Stimulated activated CD8-positive, alpha-beta memory T cell treated with anti-CD3 and anti-CD28 coated beads, Interleukin-15, amount 100 ng/mL, for 1 hour (primary cell): Measurements from ENCODE around the gene MXRA8.
"Not testable (repeated sequence)": the region's sequence is repeated elsewhere in the genome, so short reads cannot be mapped to it uniquely, and the experiment has no call there.

ENCODE experiments used
- DNase-seq: peaks from one replicate; pipeline ENCODE4 v3.0.0-alpha.2; 2020; ENCODE audit warnings: low read depth

The MXRA8 gene, protein sequence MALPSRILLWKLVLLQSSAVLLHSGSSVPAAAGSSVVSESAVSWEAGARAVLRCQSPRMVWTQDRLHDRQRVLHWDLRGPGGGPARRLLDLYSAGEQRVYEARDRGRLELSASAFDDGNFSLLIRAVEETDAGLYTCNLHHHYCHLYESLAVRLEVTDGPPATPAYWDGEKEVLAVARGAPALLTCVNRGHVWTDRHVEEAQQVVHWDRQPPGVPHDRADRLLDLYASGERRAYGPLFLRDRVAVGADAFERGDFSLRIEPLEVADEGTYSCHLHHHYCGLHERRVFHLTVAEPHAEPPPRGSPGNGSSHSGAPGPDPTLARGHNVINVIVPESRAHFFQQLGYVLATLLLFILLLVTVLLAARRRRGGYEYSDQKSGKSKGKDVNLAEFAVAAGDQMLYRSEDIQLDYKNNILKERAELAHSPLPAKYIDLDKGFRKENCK

GRCh38 chr1:1358433-1359271 is at the start of gene MXRA8:
Gene MXRA8, minus strand, starts transcription at chr1:1358555. Its CDS starts 51 bp downstream, at chr1:1358504.
- no peak for DNase-seq

- no peak for DNase-seq
Observed at GRCh38 chr1:1407636-1408318, 49.4 kb upstream of the MXRA8 start.

- peak; percentile 89 for DNase-seq
Observed at GRCh38 chr1:1406821-1407635, 48.7 kb upstream of the MXRA8 start, which contains the start of gene MRPL20. Gene MRPL20, minus strand, starts transcription at chr1:1407293. Its CDS starts 76 bp downstream, at chr1:1407217.

GRCh38 chr1:1406101-1406820 is 47.9 kb upstream of the MXRA8 start:
- no peak for DNase-seq

- no peak for DNase-seq
Observed at GRCh38 chr1:1403653-1404052, 45.3 kb upstream of the MXRA8 start.

GRCh38 chr1:1402901-1403392 is 44.6 kb upstream of the MXRA8 start:
- DNase-seq = not testable (repeated sequence)

GRCh38 chr1:1402072-1402900 is 43.9 kb upstream of the MXRA8 start:
- DNase-seq = no peak

DNA sequence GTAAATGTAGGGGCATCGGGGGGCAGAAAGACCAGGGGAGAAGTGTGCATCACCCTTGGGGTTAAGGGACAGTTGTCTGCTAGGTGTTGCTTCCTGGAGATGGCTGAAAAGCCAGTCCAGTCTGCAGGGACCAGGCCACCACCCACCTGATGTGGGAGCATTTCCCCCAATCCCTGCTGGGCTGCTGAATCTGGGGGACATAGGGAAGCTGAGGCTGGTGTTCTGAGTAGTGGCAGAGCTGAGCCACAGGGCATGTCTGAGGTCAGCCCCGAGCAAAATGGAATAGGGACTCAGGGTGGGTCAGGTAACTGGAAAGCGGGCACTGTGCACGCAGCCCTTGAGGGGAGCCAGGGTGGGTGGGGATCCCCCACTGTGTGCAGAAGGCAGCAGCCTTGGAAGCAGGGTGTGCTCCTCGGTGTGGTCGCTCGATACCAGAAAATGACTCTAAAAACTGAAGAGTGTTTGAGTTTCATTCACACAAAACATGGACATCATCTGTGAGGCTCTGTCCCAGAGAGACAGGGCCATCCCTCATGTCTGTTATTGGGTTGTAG is 43.2 kb upstream of the MXRA8 start:
- no peak for DNase-seq

- no peak for DNase-seq
Observed at GRCh38 chr1:1400576-1401456, 42.5 kb upstream of the MXRA8 start.

GRCh38 chr1:1399872-1400575 is 41.7 kb upstream of the MXRA8 start:
- DNase-seq = no peak

DNA sequence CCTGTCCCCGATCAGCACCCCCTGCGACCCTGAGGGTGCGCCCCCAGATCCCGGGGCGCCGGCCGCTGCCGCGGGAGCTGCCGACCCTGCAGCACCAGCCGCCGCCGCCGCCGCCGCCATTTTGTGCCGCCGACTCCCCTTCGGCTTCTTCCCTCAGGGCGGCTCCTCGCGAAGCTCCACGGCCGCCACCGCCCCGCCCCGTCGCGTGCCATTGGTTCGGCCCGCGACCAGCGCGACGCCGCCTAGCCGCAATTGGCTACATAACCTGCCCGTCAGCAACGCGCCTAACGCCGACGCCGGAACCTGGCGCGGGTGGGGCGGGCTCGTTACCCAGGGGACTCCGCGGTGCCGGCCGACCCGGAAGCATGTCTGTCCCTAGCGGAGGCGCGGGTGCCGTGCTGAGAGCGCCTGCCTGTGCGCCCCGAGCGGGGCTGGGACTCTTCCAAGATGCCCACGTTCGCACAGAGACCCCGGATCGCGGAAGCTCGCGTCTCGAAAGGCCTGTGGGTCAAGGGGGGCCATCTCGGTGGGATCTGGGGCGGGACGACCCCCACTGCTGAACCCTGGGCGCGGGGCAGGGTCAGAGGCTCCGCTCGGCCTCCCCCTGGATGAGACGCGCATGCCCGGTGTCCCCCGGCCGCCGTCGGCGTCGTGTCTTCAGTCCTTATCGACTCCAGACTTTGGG is 41.0 kb upstream of the MXRA8 start, which contains the start of gene CCNL2:
Gene CCNL2 (minus strand): TSS at position 149 of the 685 bp plus-strand sequence. CDS start 29 bp downstream, at position 120.
- DNase-seq = peak; percentile 96

- no peak for DNase-seq
Observed at GRCh38 chr1:1398677-1399186, 40.4 kb upstream of the MXRA8 start.

GRCh38 chr1:1397839-1398523 is 39.6 kb upstream of the MXRA8 start:
- no peak for DNase-seq

DNA sequence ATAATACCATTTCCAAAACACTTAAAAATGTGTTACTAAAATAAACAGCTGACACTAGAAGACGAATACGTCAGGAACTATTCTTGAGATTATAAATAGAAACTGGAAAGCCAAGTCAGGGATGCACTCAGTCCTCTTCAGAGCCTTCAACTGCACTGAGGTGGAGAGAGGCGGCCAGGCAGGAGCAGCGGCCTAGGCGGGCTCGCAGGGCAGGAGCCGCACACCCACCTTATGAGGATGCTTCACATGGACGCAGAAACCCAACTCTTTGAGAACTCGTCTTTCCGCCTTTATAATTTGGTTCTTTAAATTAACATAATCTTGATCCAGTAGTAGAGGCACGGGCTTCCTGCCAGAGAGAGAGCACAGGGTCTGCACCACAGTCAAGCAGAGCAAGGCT is 36.8 kb upstream of the MXRA8 start:
- DNase-seq = no peak

DNA sequence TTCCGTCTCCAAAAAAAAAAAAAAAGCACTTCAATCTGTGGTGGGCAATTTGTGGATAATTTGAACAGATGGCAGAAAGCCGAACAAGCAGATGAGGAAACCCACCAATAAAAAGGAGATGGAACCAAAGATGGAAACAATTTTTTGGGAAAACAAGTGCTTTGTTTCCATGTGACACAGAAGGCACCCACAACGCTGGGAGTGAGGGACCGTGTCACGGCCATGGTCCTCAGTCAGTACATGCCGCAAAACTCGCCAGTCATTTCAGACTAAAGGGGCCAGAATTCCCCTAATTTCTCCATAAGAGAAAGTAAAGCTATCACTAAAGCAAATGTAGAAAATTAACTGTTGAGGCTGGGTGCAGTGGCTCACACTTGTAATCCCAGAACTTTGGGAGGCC is 35.8 kb upstream of the MXRA8 start:
- DNase-seq = no peak

DNA sequence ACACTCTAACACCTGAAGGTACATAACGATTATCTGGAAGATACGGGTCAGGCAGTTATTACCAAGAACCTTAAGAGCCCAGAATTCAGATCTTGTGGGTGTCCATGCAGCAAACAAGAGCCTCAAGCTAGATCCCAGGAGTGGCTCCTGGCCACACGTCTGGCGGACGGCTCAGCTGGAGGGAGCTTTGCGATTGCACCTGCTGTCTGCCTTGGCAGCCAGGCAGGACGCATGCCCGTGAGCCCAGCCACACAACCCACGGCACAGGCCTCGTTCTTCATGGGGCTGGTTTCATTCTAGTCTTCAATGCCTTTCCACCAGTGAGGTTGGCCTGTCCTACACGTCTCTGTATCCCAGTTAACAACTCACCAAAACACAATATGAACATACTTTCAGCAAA is 35.1 kb upstream of the MXRA8 start:
- DNase-seq = no peak
